Neural cell (in vitro differentiated cells): ENCODE measurements around the gene OGDH.

Experiments
- CTCF ChIP-seq: fragments of 450-650 bp; IDR thresholded peaks from 2 replicates; pipeline ENCODE4 v1.5.1; 2014; ENCODE audit warnings: antibody characterized with exemption, mild to moderate bottlenecking, moderate library complexity; ENCODE audit not compliant: poor library complexity, severe bottlenecking
- EP300 ChIP-seq: fragments of 450-650 bp; conservative IDR thresholded peaks from 2 replicates; pipeline ENCODE4 v1.6.1; 2014; ENCODE audit warnings: antibody characterized with exemption, mild to moderate bottlenecking, moderate library complexity; ENCODE audit not compliant: poor library complexity, severe bottlenecking
- EZH2 ChIP-seq: fragments of 200-600, 300-800 bp; shearing (Covaris generic), sonication (generic); IDR thresholded peaks from 2 replicates; pipeline ENCODE4 v1.6.1; 2014; ENCODE audit warnings: antibody characterized with exemption, low read length, borderline replicate concordance, mild to moderate bottlenecking; ENCODE audit not compliant: insufficient read depth, poor library complexity, severe bottlenecking
- MXI1 ChIP-seq: fragments of 450-650 bp; conservative IDR thresholded peaks from 2 replicates; pipeline ENCODE4 v1.6.1; 2014; ENCODE audit warnings: antibody characterized with exemption, mild to moderate bottlenecking; ENCODE audit not compliant: poor library complexity, severe bottlenecking
- POLR2AphosphoS5 ChIP-seq: IDR thresholded peaks from 2 replicates; pipeline ENCODE4 v1.6.1; 2012
- SMC3 ChIP-seq: fragments of 450-650 bp; conservative IDR thresholded peaks from 2 replicates; pipeline ENCODE4 v1.6.1; 2014; ENCODE audit warnings: antibody characterized with exemption, mild to moderate bottlenecking, moderate library complexity; ENCODE audit not compliant: poor library complexity
- TAF1 ChIP-seq: IDR thresholded peaks from 2 replicates; pipeline ENCODE4 v1.6.1; 2012; ENCODE audit warnings: low read depth

- TF ChIP-seq POLR2AphosphoS5: no peak
- TF ChIP-seq CTCF: no peak
- TF ChIP-seq EP300: no peak
- no peak for TF ChIP-seq MXI1
- TF ChIP-seq EZH2: no peak
- TF ChIP-seq SMC3: no peak
- TF ChIP-seq TAF1: no peak
Measured at GRCh38 chr7:44695756-44696155, 89.3 kb downstream of the OGDH start.
